Kidney glomerular epithelial cell (primary cell): Measurements from ENCODE around the gene ERVW-1.
"Not testable (repeated sequence)": the region's sequence is repeated elsewhere in the genome, so short reads cannot be mapped to it uniquely, and the experiment has no call there.

Experiments
- DNase-seq: peaks from one replicate; lab custom pipeline; 2025; lab: John Stamatoyannopoulos, UW

Gene ERVW-1, protein sequence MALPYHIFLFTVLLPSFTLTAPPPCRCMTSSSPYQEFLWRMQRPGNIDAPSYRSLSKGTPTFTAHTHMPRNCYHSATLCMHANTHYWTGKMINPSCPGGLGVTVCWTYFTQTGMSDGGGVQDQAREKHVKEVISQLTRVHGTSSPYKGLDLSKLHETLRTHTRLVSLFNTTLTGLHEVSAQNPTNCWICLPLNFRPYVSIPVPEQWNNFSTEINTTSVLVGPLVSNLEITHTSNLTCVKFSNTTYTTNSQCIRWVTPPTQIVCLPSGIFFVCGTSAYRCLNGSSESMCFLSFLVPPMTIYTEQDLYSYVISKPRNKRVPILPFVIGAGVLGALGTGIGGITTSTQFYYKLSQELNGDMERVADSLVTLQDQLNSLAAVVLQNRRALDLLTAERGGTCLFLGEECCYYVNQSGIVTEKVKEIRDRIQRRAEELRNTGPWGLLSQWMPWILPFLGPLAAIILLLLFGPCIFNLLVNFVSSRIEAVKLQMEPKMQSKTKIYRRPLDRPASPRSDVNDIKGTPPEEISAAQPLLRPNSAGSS

DNA sequence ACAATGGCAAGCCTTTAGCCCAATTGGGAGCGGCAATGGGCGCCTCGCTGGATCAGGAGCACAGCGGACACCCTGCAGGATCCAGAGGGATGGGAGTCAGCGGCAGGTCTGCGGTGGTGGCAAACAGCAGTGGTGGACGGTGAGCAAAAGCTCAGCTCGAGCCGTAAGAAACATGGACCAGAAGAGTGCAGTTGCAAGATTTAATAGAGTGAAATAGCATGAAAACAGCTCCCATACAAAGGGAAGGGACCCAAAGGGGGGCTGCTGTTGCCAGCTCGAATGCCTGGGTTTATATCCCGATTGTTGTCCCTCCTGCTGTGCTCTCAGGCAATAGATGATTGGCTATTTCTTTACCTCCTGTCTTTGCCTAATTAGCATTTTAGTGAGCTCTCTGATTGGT is at the start of gene ERVW-1:
ERVW-1 (minus strand) TSS at position 266 of the 400 bp plus-strand sequence. CDS start 7,565 bp downstream, outside the sequence.
- not testable (repeated sequence) for DNase-seq

DNA sequence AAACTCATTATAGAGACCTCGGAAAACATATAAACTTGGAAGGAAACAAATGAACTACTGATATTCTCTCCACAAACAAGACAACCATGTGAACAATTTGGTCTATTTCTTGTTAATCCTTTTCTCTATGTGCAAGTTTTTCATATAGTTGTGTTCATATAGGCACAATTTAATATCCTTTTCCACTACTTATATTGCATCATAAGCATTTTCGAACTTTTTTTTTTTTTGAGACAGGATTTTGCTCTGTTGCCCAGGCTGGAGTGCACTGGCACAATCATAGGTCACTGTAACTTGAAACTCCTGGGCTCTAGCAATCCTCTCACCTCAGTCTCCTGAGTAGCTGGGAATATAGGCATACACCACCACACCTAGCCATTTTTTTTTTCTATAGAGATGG is 45.4 kb upstream of the ERVW-1 start:
- no peak for DNase-seq

DNA sequence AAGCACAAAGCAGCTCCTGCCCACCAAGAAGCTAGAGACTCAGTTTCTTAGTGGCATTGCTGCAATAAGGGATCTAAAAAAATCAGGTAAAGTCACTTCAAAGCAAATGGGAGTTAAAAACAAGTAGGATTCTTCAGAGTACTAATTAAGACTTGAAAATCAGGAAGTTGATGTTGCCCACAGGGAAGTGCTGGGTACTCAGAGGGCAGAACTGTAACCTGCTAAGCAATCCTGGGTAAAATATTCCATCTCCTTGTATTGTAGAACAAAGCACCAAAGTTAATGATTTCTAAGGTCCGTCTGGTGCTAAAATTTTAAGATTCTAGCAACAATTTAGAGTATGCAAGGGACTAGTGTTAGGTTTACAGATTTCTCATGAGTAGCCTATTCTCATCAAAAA is 42.3 kb upstream of the ERVW-1 start:
- no peak for DNase-seq

DNA sequence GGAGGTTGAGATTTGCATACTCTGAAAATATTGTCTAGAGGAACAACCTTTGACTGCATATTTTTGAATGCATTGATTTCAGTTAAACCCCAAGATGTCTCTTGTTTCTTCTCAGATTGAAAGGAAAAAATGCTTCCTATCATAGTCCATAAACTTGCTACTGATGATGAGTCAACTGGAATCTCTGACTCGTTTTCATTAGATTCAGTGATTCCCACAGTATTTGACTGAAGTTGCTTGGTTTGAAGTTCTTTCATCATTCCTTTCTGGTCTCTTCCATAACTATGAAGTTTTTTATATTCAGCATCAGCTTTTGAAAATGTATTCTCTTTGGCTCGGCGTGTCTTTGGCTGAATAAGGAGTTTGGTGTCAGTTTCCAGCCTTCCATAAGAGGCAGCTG is 39.9 kb upstream of the ERVW-1 start:
- no peak for DNase-seq

DNA sequence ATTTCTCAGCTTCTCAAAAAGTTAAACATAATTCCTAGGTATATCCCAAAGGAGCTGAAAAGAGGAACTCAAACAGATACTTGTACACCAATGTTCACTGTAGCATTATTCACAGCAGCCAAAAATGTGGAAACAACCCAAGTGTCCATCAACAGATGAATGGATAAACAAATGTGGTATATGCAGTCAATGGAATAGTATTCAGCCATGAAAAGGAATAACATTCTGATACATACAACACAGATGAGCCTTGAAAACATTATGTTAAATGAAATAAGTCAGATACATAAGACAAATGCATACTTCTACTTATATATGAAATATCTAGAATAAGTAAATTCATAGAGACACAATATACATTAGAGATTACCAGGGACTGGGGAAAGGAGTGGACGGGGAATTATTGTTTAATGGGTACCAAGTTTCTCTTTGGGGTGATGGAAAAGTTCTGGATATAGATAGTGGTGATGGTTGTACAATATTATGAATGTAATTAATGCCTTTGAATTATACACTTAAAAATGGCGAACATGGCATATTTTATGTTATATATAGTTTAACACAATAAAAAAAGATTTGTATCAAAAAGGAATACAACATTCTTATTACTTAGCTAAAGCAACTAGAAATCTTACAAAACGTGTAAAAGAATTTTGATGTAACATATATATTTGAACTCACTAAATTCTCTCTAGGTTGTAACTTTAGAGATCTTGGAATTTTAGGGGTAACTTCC is 35.6 kb upstream of the ERVW-1 start:
- no peak for DNase-seq

DNA sequence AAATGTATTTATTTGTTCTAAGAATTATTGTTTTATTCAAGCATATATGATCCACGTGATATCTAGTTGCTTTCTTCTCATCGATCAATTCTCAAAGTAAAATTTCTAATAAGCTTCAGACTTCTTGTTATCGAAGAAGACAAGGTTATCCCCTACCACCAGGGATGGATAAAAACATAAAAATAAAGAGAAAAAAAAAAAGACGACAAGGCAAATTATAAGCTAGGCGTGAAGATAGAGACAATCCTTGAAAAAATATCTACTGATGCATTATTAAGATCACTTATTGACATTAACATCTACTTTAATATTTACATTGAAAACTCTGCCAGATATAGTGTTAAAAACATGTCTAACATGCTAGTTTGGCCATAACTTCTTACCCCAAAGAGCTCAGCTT is 31.2 kb upstream of the ERVW-1 start:
- no peak for DNase-seq

DNA sequence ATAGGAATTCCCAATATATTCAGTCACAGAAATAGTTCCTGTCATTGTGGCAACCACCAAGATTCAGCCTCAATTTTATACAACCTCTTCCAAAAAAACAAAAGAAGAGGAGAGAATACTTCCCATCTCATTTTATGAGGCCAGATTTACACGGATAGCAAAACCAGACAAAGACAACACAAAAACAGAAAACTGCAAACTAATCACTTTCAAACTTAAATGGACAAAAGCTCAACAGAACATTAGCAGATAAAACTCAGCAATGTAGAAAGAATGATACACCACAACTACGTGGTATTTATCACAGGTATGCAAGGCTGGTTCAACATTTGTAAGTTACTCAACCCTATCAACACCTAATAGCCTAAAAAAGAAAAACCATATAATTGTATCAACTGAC is 28.6 kb upstream of the ERVW-1 start:
- DNase-seq = no peak

DNA sequence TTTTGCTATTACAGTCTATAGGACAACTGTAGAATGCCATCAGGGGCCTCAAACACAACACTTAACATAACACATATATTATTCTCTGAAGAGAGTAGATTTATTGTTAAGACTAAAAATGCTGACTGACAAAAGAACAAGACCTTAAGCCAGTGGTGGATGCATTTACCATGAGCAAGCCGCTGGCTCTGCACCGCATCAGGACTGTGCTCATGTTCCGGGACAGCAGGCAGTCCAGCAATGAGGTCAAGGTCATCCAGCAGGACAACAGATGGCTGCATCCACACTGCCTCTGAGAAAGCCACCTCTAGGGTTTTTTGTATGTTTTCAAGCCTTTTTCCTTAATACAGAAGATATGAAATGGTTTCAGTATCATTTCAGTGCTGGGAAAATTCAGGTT is 26.8 kb upstream of the ERVW-1 start:
- no peak for DNase-seq

DNA sequence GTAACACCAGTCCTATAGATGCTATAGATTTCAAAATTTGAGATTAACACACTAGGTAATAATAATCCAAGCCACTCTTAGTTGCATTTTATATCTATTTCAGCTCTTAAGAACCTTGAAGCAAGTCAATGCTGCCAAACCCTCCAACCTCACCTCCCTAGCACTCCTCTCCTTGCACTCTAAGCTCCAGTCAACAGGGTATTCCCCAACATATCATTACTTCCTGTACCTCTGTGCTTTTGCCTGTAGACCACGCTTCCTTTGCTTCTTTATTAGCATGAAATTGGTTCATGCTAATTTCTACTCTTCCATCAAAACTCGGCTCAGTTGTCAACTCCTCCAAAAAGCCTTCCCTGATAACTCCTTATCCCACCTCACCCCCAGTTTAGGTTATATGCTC is 26.0 kb upstream of the ERVW-1 start:
- no peak for DNase-seq

DNA sequence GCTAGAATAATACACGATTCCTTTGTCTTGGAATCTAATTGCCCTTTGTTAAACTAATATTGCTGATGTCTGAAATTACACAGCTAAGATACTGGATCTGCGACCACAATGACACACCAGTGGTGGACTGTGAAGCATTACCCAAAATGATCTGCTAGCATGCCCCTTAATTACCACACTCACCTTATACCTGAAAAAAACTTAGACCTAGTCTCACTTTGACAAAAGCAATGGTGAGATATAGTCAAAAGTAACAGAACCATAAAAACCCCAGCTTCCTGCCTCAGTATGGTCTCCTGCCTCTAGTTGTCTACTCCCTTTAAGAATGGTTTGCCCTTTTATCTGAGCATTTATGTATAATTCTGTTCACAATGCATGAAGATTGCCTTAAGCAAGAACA is 20.8 kb upstream of the ERVW-1 start:
- no peak for DNase-seq

DNA sequence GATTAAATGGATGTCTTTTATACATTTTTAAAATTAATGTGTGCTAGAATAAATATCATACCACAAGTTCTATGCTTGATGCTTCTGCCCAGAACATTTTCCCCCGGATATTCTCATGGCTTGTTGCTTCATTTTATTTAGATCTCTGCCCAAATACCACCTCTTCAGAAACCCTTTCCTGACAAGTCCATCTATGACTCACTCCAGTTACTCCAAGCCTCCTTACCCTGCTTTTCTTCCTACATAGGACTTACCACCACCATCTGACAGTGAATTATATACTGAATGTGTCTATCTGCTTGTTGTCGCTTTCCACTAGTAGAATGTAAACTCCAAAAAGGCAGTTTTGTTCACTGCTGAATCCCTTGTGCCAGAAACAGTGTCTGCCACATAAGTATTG is 19.1 kb upstream of the ERVW-1 start:
- DNase-seq = no peak

DNA sequence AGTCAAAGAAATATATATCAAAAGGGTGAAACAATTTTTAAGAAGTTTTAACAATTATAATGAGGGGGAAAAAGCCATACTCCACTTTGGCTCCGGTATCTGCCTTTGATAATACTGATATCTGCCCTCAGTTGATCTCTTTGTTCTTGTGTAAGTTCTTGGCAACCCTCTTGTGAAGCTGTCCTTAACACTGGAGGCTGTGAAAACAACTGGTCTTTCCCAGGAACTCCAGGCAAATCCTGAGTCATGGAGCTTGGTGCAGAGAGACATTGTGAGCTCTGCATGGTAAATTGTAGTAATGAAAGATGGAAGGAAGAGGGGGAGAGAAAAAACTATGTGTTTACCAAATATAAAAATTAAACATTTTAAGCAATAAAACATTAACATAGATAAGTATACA is 11.9 kb upstream of the ERVW-1 start:
- DNase-seq = no peak

DNA sequence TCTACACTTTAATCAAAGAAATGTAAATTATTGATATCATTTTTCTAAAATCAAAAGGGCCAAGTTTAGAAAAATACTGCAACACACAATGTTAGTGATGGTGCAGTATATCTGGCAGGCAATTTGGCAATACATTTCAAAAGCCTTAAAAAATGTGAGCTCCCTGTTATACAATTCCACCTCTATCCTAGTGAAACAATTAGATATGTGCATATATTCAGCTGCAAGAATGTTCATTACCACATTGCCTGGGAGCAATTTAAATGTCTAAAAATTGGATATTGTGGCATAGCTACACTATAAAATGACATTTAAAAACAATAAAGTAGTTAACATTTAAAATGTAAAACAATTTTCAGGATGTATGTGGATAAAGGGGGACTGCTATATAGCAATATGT is 10.1 kb upstream of the ERVW-1 start:
- DNase-seq = no peak

DNA sequence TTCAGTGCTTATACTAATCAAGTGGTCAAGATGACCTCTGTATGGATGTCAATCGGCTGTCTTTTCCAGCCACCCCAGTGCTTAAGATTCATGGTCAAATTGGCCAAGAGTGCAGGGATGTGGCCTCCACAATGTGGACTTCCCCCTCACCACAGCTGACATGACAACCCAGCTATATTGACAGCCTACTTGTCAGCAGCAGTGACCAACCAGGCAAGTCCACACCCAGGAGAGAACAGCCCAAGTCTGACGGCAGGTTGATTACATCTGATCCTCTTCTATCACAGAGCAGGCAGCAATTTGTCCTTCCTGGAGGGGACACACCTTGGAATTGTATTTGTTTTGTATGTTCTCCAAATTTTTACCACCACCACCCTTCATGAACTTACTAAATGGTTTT is 8.2 kb upstream of the ERVW-1 start:
- DNase-seq = no peak

DNA sequence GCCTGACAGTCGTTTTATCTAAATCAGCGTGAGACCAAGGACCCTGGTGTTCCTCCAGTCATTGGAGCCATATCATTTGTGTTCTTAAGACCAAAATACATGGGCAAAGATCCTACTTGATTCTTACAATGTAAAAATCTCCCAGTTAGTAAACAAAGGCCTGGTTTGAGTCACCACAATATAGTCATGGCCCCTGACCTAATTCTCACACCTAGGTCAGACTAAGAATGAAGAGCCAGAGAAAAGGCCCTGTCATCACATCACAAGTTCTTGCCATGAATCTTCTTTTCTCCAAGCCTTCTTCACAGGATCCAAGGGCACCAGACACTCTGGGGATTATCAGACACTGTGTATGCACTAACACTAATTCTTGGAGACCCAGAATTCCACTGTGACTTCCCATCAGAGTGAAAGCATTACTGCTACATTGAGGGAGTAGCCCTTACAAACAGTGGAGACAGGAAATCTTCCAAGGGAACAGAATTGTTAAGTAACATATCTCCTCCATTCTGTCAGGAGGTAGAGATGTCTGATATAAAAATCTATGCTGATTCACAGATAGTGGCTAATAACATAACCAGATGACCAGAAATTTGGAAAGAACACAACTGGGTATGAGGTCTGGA is 7.6 kb upstream of the ERVW-1 start:
- DNase-seq = no peak

DNA sequence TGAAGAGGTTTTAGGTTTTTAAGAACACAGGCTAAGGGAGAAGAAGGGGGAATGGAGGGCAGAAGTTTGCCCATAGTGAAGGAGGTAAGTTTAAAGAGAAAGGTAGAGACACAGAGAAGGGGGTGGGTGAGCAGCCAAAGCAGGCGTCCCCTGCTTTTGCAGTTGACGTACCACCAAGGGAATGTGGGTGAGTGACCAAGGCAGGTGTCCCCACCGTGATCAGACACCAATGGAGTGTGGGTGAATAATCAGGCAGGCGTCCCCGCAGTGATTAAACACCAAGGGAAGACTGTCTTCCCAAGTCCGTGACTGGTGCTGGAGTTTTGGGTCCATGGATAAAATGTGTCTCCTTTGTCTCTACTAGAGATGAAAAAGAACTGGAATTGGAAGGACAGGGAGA is 6.5 kb upstream of the ERVW-1 start:
- DNase-seq = not testable (repeated sequence)

DNA sequence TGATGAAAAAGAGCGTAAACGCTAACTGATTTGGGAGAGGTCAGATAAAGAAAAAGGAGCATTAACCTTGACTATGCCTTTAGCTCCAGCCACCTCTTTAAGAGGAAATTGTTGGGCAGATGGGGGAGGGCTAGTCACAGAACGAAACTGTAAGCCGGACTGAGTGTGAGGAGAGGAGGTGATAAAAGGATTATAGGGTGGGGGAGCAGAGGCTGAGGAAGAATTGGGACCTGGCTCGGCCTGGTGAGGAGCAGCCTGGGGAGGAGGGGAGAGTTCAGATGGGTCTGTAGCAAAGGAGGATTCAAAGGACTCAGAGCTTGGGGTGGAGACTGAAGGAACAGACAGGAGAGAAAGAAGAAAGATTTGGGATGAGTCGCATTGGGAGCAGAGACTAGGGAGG is 5.9 kb upstream of the ERVW-1 start:
- not testable (repeated sequence) for DNase-seq

DNA sequence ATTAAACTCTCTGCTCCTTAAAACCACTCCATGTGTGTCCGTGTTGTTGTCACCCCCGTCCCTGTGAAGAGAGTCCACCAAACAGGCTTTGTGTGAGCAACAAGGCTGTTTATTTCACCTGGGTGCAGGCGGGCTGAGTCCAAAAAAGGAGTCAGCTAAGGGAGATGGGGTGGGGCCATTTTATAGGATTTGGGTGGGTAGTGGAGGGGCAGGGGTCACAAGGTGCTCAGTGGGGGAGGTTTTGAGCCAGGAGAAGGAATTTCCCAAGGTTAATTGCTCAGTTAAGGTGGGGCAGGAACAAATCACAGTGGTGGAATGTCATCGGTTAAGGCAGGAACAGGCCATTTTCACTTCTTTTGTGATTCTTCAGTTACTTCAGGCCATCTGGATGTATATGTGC is 1.4 kb upstream of the ERVW-1 start:
- DNase-seq = not testable (repeated sequence)

DNA sequence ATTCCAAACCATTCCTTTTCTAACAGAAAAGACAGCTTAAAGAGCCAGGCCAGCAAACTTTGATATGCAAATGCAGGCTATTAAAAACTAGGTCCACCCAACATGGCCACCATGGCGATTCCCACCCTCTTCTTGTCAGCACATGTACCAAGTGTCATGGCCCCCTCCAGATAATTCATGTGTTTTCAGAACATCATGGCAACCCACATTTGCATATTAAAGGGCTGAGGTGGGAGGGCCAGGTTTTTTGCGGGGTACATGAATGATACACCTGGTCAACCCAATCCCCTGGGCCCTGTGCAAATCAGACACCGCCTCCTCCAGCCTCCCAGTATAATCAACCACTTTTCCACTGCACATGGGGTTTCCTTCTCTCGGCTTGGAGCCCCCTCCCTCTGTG is 965 bp upstream of the ERVW-1 start:
- no peak for DNase-seq

DNA sequence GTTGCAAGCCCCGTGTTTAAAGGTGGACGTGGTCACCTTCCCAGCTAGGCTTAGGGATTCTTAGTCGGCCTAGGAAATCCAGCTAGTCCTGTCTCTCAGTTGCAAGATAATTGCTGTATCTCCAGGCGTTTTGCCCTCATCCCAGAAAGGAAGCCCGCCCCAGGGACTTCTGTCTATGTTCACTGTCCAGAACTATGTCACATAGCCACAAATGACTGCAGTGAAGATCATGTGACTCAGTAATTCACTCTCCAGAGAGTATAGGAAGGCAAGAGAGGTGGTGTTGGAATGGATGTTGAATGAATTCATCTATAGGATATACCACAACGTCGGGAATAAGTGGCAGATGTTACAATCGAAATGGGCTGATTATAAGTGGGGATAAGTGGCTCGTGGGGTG is 349 bp upstream of the ERVW-1 start:
- no peak for DNase-seq

DNA sequence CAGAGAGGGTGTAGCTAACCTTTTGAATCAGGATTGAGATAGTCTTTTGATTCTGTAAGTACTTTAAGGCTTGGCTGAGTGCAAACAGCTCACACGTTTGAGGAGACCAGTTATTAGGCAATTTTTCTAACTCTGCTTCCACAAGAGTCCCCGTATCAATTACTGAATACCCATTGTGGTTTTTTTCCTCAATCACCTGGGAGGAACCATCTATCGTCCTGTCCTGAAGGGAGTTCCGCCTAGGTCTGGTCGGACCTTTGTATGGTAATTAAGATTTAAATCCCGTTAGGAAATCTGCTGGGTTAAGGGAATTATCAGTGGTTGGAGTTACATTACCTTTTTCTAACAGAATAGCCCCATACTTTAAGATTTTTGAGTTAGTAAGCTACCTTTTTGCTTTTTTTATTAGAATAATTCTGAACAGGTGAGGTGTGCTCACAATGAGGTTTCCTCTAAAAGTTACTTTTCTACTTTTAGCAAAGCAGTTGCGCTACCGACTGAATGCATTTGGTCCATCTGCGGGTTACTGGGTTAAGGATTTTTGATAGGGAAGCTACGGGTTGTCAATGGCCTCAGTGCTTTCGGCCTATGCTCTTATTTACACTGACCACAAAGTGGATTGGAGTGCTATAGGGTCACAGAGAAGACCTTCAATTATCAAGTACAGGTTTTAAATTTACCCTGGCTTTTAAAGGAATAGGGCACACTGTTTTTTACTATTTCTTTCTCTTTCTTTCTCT is 1.7 kb downstream of the ERVW-1 start:
- not testable (repeated sequence) for DNase-seq

DNA sequence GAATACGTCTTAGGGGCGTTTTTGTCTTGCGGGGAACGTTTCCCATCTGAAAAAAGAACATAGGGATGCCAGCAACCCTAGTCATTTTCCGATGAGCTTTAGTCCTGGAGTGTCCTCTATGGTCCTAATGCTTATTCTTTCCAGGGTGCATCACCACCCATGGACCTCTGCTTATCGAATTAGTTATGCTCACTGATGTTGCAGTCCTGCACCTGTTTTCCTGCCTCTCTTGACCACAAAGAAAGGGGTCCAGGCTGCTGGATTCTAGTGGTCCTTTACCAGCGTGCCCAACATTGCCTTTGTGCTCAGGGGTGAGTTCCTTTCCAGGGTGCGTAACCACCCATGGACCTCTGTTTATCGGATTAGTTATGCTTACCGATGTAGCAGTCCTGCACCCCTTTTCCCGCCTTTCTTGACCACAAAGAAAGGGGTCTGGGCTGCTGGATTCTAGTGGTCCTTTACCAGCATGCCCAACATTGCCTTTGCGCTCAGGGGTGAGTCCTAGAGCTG is 2.4 kb downstream of the ERVW-1 start:
- not testable (repeated sequence) for DNase-seq
